Activated B cell treated with CpG ODN at 0.5 μM for 24 hours (primary cell): ENCODE measurements around the gene BCAR1. TPM values are rescaled to one million over a fixed set of nuclear protein-coding genes. Genes with fewer than 3 reads are reported as not detected.

Source experiments
- ATAC-seq: fragments of 200-7000 bp; cut with Tn5 transposase; one replicate; pipeline ENCODE4 v1.10.0; 2021; ENCODE audit warnings: low read depth, mild to moderate bottlenecking, moderate library complexity
- CTCF ChIA-PET: fragments of 350-600 bp; sonication (Branson Sonifier 250); formaldehyde crosslinking; loops from one replicate; lab custom pipeline; 2021; ENCODE audit warnings: antibody characterized with exemption; lab: Charles Lee
- POLR2A ChIA-PET: fragments of 350-600 bp; sonication (Branson Sonifier 250); formaldehyde crosslinking; loops from one replicate; lab custom pipeline; 2021; ENCODE audit warnings: antibody characterized with exemption; lab: Charles Lee
- DNase-seq: peaks from one replicate; pipeline ENCODE4 v3.0.0; 2022
- H3K27ac Mint-ChIP-seq: one replicate; pipeline ENCODE4 v1.8.0; 2020; ENCODE audit warnings: mixed read lengths
- H3K27me3 Mint-ChIP-seq: one replicate; pipeline ENCODE4 v1.8.0; 2021; ENCODE audit warnings: mixed read lengths
- H3K36me3 Mint-ChIP-seq: one replicate; pipeline ENCODE4 v1.8.0; 2021; ENCODE audit warnings: low read depth, mixed read lengths
- H3K4me1 Mint-ChIP-seq: one replicate; pipeline ENCODE4 v1.8.0; 2021; ENCODE audit warnings: mixed read lengths
- H3K4me3 Mint-ChIP-seq: one replicate; pipeline ENCODE4 v1.8.0; 2020; ENCODE audit warnings: mild to moderate bottlenecking, mixed read lengths
- H3K9me3 Mint-ChIP-seq: one replicate; pipeline ENCODE4 v1.8.0; 2020; ENCODE audit warnings: mixed read lengths
- CTCF ChIP-seq: fragments of 200-600 bp; IDR thresholded peaks from one replicate; pipeline ENCODE4 v1.8.0; 2022; ENCODE audit warnings: antibody characterized with exemption, mild to moderate bottlenecking
- intact Hi-C: fragments of 100-400 bp; cut with micrococcal nuclease; formaldehyde crosslinking; loops from one replicate; pipeline ENCODE4 v1.15.1; 2024
- total RNA-seq: library from RNA; stranded (reverse); gene quantifications from 2 replicates; pipeline ENCODE4 v1.2.3, GENCODE V29; 2022

BCAR1 gene
- total RNA-seq, 1 donor from 2014 or later: not detected

GRCh38 chr16:75257886-75258806 is 6.7 kb upstream of the BCAR1 start:
- H3K9me3 Mint-ChIP-seq: no peaks in the 10 kb centered on the region
- TF ChIP-seq CTCF: no peak
- no peak overlapping the region for H3K27ac Mint-ChIP-seq
- DNase-seq (no peak), ATAC-seq (no peak)
- H3K4me3 Mint-ChIP-seq: no peak overlapping the region
- intact Hi-C loops: no loop called here
- peaks cover 65% of the 10 kb centered on the region for H3K27me3 Mint-ChIP-seq
- no peaks in the 10 kb centered on the region for H3K36me3 Mint-ChIP-seq
- H3K4me1 Mint-ChIP-seq: no peaks in the 10 kb centered on the region
- CTCF ChIA-PET: no interaction called here
- POLR2A ChIA-PET: no interaction called here

DNA sequence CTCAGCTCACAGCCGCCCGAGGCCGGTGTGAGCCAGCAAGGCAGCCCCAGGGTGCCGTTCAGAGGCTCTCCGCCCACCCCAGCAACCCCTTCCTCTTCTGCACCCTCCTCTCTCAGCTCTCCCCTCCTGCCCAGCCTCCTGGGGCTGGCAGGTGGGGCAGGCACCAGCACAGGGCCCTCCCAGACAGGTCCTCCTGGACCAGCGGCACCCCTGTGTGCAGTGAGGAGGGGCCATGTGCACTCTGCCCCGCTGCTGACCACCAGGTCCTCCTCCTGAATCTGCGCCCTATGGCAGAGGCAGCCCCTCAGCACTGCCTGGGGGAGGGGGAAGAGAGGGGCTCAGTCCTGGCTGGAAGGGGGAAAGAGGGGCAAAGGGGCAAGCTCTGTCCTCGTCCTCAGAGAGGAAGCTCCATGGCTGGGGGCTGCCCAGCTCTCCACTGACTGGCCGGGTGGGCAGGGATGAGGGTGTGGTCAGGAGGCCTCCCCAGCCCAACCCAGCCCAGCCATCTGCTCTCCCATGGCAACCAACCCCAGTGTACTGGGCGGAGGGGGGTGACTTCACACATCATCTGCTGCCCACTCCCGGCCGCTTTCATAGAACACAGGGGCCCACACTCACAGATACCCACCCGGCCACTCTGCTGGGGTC is 5.4 kb upstream of the BCAR1 start:
- no peak for DNase-seq
- ChIA-PET POLR2A (no interaction called here), CTCF (no interaction called here)
- intact Hi-C loops: no loop called here
- no peak for TF ChIP-seq CTCF
- no peak for ATAC-seq
- no peaks in the 10 kb centered on the region for H3K9me3 Mint-ChIP-seq
- H3K27ac Mint-ChIP-seq: no peak overlapping the region
- H3K4me3 Mint-ChIP-seq: no peak overlapping the region
- peaks cover 3% of the 10 kb centered on the region for H3K4me1 Mint-ChIP-seq
- H3K36me3 Mint-ChIP-seq: no peaks in the 10 kb centered on the region
- H3K27me3 Mint-ChIP-seq: peaks cover 63% of the 10 kb centered on the region

DNA sequence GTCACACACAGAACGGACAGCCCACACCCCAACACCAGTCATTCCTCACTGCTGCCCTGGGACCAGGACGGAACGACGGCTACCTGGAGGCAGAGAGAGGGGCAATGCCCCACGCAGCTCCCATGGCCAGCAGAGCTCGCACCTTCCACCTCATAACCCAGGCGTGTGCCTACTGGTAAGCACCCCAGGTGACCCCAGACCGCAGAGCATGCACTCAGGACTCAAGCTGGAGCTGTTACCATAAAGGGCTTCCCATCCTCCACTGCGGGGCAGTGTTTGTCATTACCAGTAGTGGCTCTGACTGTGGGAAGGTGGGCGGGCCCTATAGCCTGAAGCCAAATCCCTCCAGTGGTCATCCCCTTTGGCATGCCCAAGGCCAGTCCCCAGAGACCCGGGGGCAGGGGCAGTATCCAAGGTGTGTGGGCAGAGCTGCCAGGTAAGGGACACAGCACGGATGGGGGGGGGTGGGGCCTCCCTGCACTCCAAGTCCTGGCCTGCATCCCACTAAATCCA is 4.7 kb upstream of the BCAR1 start:
- Mint-ChIP-seq H3K36me3 (no peaks in the 10 kb centered on the region), H3K9me3 (no peaks in the 10 kb centered on the region)
- CTCF ChIA-PET: no interaction called here

GRCh38 chr16:75254359-75254837 is 3.0 kb upstream of the BCAR1 start:
- TF ChIP-seq CTCF: no peak
- POLR2A ChIA-PET: no interaction called here
- H3K36me3 Mint-ChIP-seq: no peaks in the 10 kb centered on the region
- H3K27me3 Mint-ChIP-seq: peaks cover 60% of the 10 kb centered on the region
- H3K4me3 Mint-ChIP-seq: no peak overlapping the region
- intact Hi-C loops: no loop called here
- H3K27ac Mint-ChIP-seq: no peak overlapping the region
- no peak for DNase-seq
- no peaks in the 10 kb centered on the region for H3K9me3 Mint-ChIP-seq
- peaks cover 12% of the 10 kb centered on the region for H3K4me1 Mint-ChIP-seq
- no peak for ATAC-seq
- CTCF ChIA-PET: no interaction called here

More for the DNA sequence above, 4.7 kb upstream of the BCAR1 start:
- ATAC-seq (no peak), DNase-seq (no peak)
- Mint-ChIP-seq H3K4me3 (no peak overlapping the region), H3K27me3 (peaks cover 61% of the 10 kb centered on the region), H3K4me1 (peaks cover 6% of the 10 kb centered on the region), H3K27ac (no peak overlapping the region)
- intact Hi-C loops: no loop called here
- no peak for TF ChIP-seq CTCF
- POLR2A ChIA-PET: no interaction called here
